K562 (cell line): Measurements from ENCODE around the gene TMEM181. TPM values are rescaled to one million over a fixed set of nuclear protein-coding genes. Genes with fewer than 3 reads are reported as not detected.

Source experiments
- ATAC-seq: fragments of 200-7000 bp; cut with Tn5 transposase; 3 replicates; pipeline ENCODE4 v1.9.1; 2020; ENCODE audit warnings: moderate library complexity
- BruUV-seq: library from RNA; stranded (reverse); fragments of 400-500 nt; replicated peaks from 2 replicates; lab custom pipeline; 2021; lab: Mats Ljungman, UMichigan
- CTCF ChIA-PET: fragments of 300-600 bp; formaldehyde crosslinking; extraction: SDS; loops from one replicate; lab custom pipeline; 2021; ENCODE audit warnings: low intra/inter-chr PET ratio; lab: Yijun Ruan, JAX
- POLR2A ChIA-PET: fragments of 300-600, 350-650 bp; sonication (Branson Sonifier 250); formaldehyde crosslinking; extraction: SDS; loops from one replicate; lab custom pipeline; 2021; ENCODE audit warnings: antibody characterized with exemption, inconsistent platforms; lab: Yijun Ruan, JAX
- DNase-seq, 4 experiments: peaks; one replicate each; pipeline versions ENCODE4 v3.0.0 to v3.0.0-alpha.2; 2011 to 2018; ENCODE audit warnings: low spot score in 3 of 4, mixed read lengths in 3 of 4; ENCODE audit errors: extremely low read depth in 1 of 4
- FAIRE-seq: peaks from 2 replicates; lab custom pipeline; 2011; peaks lifted over from hg19 to GRCh38; lab: Jason Lieb, UNC
- H2AFZ ChIP-seq: 2 replicates; pipeline ENCODE4 v1.6.0; 2011; ENCODE audit warnings: low read depth, low read length, control low read depth, inconsistent platforms
- H3K27ac ChIP-seq: fragments of 200-600 bp; 3 replicates; pipeline ENCODE4 v1.8.0; 2011; ENCODE audit warnings: low read depth, mild to moderate bottlenecking, control low read depth, inconsistent platforms, low read length, moderate library complexity, mixed read lengths; ENCODE audit errors: extremely low read depth
- H3K27me3 ChIP-seq, 2 experiments: fragments of 300-600 bp in 1 of 2; 2 replicates in 1 of 2; 3 replicates in 1 of 2; pipeline versions ENCODE4 v1.6.0 to v1.8.0; 2011; ENCODE audit warnings: inconsistent platforms in 2 of 2, low read length in 2 of 2, mild to moderate bottlenecking in 1 of 2, mixed read lengths in 1 of 2, moderate library complexity in 1 of 2; ENCODE audit not compliant: control insufficient read depth in 2 of 2, insufficient read depth in 2 of 2
- H3K36me3 ChIP-seq: fragments of 300-600 bp; 3 replicates; pipeline ENCODE4 v1.8.0; 2011; ENCODE audit warnings: mild to moderate bottlenecking, low read length, inconsistent platforms; ENCODE audit not compliant: control insufficient read depth, insufficient read depth
- H3K4me1 ChIP-seq, 2 experiments: fragments of 200-600 bp in 1 of 2; replicated peaks in 1 of 2; 2 replicates in 1 of 2; 3 replicates in 1 of 2; pipeline versions ENCODE4 v1.5.1 to v1.8.0; 2011; ENCODE audit warnings: inconsistent platforms in 2 of 2, low read length in 2 of 2, mild to moderate bottlenecking in 1 of 2, mixed read lengths in 1 of 2, moderate library complexity in 1 of 2; ENCODE audit not compliant: control insufficient read depth in 2 of 2, insufficient read depth in 2 of 2
- H3K4me2 ChIP-seq: 2 replicates; pipeline ENCODE4 v1.6.1; 2011; ENCODE audit warnings: low read length, control low read depth, inconsistent platforms, mixed read lengths; ENCODE audit not compliant: insufficient read depth
- H3K4me3 ChIP-seq: fragments of 200-600 bp; sonication (generic), shearing (Covaris generic); 2 replicates; pipeline ENCODE4 v1.5.1; 2016; ENCODE audit warnings: control low read depth, inconsistent platforms
- H3K79me2 ChIP-seq: fragments of 200-600 bp; 3 replicates; pipeline ENCODE4 v1.8.0; 2011; ENCODE audit warnings: low read length, inconsistent platforms; ENCODE audit not compliant: control insufficient read depth, insufficient read depth
- H3K9ac ChIP-seq, 2 experiments: 2 replicates each; pipeline versions ENCODE4 v1.6.0 to v1.6.1; 2011; ENCODE audit warnings: low read depth in 2 of 2, low read length in 2 of 2, control low read depth in 1 of 2, inconsistent platforms in 1 of 2, mild to moderate bottlenecking in 1 of 2, mixed read lengths in 1 of 2; ENCODE audit not compliant: insufficient read depth in 1 of 2
- H3K9me1 ChIP-seq: one replicate; pipeline ENCODE4 v1.6.0; 2011; ENCODE audit warnings: inconsistent platforms, mild to moderate bottlenecking, low read length, moderate library complexity; ENCODE audit not compliant: control insufficient read depth, insufficient read depth
- H3K9me3 ChIP-seq: replicated peaks from 2 replicates; pipeline ENCODE4 v1.5.1; 2011; ENCODE audit warnings: low read depth, low read length, inconsistent platforms; ENCODE audit not compliant: control insufficient read depth, insufficient read depth
- H4K20me1 ChIP-seq: replicated peaks from 2 replicates; pipeline ENCODE4 v1.6.1; 2011; ENCODE audit warnings: low read length, inconsistent platforms, mixed read lengths; ENCODE audit not compliant: control insufficient read depth, insufficient read depth
- CBFA2T2 ChIP-seq: fragments of 450-650 bp; conservative IDR thresholded peaks from 2 replicates; pipeline ENCODE4 v1.6.1; 2017; ENCODE audit warnings: mild to moderate bottlenecking
- GTF2E2 ChIP-seq: fragments of 200-800 bp; sonication (Bioruptor generic); IDR thresholded peaks from 2 replicates; pipeline ENCODE4 v1.6.1; 2016; ENCODE audit warnings: missing genetic modification characterization, missing compliant biosample characterization
- JUND ChIP-seq, 2 experiments: IDR thresholded peaks; 2 replicates in 1 of 2; 3 replicates in 1 of 2; pipeline ENCODE4 v1.6.1; 2011; ENCODE audit warnings: borderline replicate concordance in 2 of 2, low read depth in 2 of 2, low read length in 2 of 2, improper control_type of control experiment in 1 of 2, missing biosample characterization in 1 of 2, missing genetic modification characterization in 1 of 2, missing genetic modification reagents in 1 of 2
- KAT2B ChIP-seq: IDR thresholded peaks from one replicate; pipeline ENCODE4 v1.6.1; 2012; ENCODE audit warnings: low read depth, mild to moderate bottlenecking, control low read depth, inconsistent platforms, low read length, moderate library complexity
- MYC ChIP-seq, 2 experiments: fragments of 250-450 bp in 1 of 2; sonication (Bioruptor Pico) in 1 of 2; IDR thresholded peaks; 2 replicates each; pipeline versions ENCODE4 v1.5.1 to v1.6.1; 2012 to 2021; ENCODE audit warnings: low read depth in 2 of 2, borderline replicate concordance in 1 of 2, improper control_type of control experiment in 1 of 2, low read length in 1 of 2, mild to moderate bottlenecking in 1 of 2, moderate library complexity in 1 of 2
- NONO ChIP-seq, 2 experiments: fragments of 200-400 bp in 1 of 2; fragments of 450-650 bp in 1 of 2; formaldehyde crosslinking in 1 of 2; IDR thresholded peaks; 2 replicates each; pipeline ENCODE4 v1.6.1; 2017; ENCODE audit warnings: low read depth in 2 of 2, mild to moderate bottlenecking in 2 of 2, moderate library complexity in 2 of 2, low read length in 1 of 2
- POLR2A ChIP-seq: fragments of 450-650 bp; conservative IDR thresholded peaks from 2 replicates; pipeline ENCODE4 v1.6.1; 2016
- RAD21 ChIP-seq, 2 experiments: fragments of 250-450 bp in 1 of 2; fragments of 450-650 bp in 1 of 2; sonication (Bioruptor Pico) in 1 of 2; formaldehyde crosslinking in 1 of 2; IDR thresholded peaks in 1 of 2; conservative IDR thresholded peaks in 1 of 2; 2 replicates each; pipeline versions ENCODE4 v1.4.0 to v1.8.0; 2020 to 2022; ENCODE audit warnings: mild to moderate bottlenecking in 2 of 2, moderate library complexity in 1 of 2
- RBM34 ChIP-seq: fragments of 200-400 bp; formaldehyde crosslinking; IDR thresholded peaks from 2 replicates; pipeline ENCODE4 v1.6.1; 2018; ENCODE audit warnings: low read length, borderline replicate concordance; ENCODE audit not compliant: insufficient read depth
- TFAM ChIP-seq: fragments of 250-450 bp; sonication (Bioruptor Pico); conservative IDR thresholded peaks from 2 replicates; pipeline ENCODE4 v1.5.0; 2021; ENCODE audit warnings: mild to moderate bottlenecking, moderate library complexity
- ZNF24 ChIP-seq: fragments of 450-650 bp; IDR thresholded peaks from 2 replicates; pipeline ENCODE4 v1.6.1; 2016
- ZNF408 ChIP-seq: fragments of 250-450 bp; sonication (Bioruptor Pico); IDR thresholded peaks from 2 replicates; pipeline ENCODE4 v1.4.0; 2020; ENCODE audit warnings: low read depth, mild to moderate bottlenecking, moderate library complexity
- WGBS: fragments of 100-300 bp; shearing (Covaris generic); methylation state at CpG from one replicate; pipeline ENCODE4 v1.1.6; 2016; ENCODE audit warnings: low coverage, mixed read lengths; ENCODE audit not compliant: insufficient coverage; ENCODE audit errors: missing lambda C conversion rate; 5-methylcytosine and 5-hydroxymethylcytosine counted together
- in situ Hi-C: fragments of 300-500 bp; cut with MboI; formaldehyde crosslinking; loops from 4 replicates; pipeline ENCODE4 v1.15.0; 2018; ENCODE audit warnings: inconsistent platforms, mixed read lengths
- intact Hi-C: fragments of 100-400 bp; cut with micrococcal nuclease; formaldehyde crosslinking; loops from 2 replicates; pipeline ENCODE4 v1.14.2; 2022
- polyA plus RNA-seq, 8 experiments: library from polyadenylated mRNA; depleted of rRNA in 4 of 8; stranded (reverse) in 5 of 8; unstranded in 3 of 8; fragments of >200 nt; fragmentation: Nextera tagmentation in 2 of 8; fragmentation: Illumina TruSeq in 1 of 8; extraction: Ambion mirVana in 2 of 8; extraction: Trizol in 1 of 8; gene quantifications; 2 replicates each; pipeline versions ENCODE4 v1.2.1 to v1.2.3, GENCODE V29; 2011 to 2014; ENCODE audit warnings: inconsistent platforms in 1 of 8, missing spikeins in 1 of 8
- total RNA-seq, 7 experiments: library from RNA; depleted of rRNA in 6 of 7; stranded (reverse); fragments of >200 nt in 6 of 7; fragmentation: Illumina TruSeq in 2 of 7; extraction: Trizol in 2 of 7; gene quantifications; 2 replicates each; pipeline versions ENCODE4 v1.2.1 to v1.2.3, GENCODE V29; 2011 to 2021; ENCODE audit warnings: low replicate concordance in 1 of 7
- TF ChIP-seq, protein P1 (sequence below): fragments of 250-450 bp; sonication (Bioruptor Pico); IDR thresholded peaks from 2 replicates; pipeline ENCODE4 v1.8.0; 2022; ENCODE audit warnings: inconsistent platforms
- TF ChIP-seq, protein P2 (sequence below): sonication (generic); formaldehyde crosslinking; IDR thresholded peaks from 2 replicates; pipeline ENCODE4 v1.9.0; 2022; ENCODE audit warnings: mild to moderate bottlenecking, missing genetic modification reagents
- TF ChIP-seq, protein P3 (sequence below): sonication (generic); formaldehyde crosslinking; IDR thresholded peaks from 2 replicates; pipeline ENCODE4 v1.8.1; 2023; ENCODE audit warnings: mild to moderate bottlenecking, missing genetic modification reagents
- TF ChIP-seq, protein P4 (sequence below): fragments of 250-450 bp; sonication (Bioruptor Pico); IDR thresholded peaks from 2 replicates; pipeline ENCODE4 v1.6.1; 2021; ENCODE audit warnings: mild to moderate bottlenecking

TMEM181 gene
- total and polyA plus RNA-seq, 9 of the 15 experiments (the other 6 are each of a cell fraction or from before 2014, with no cell fraction given): 5.6 to 27.2 (median 19.9) TPM

DNA sequence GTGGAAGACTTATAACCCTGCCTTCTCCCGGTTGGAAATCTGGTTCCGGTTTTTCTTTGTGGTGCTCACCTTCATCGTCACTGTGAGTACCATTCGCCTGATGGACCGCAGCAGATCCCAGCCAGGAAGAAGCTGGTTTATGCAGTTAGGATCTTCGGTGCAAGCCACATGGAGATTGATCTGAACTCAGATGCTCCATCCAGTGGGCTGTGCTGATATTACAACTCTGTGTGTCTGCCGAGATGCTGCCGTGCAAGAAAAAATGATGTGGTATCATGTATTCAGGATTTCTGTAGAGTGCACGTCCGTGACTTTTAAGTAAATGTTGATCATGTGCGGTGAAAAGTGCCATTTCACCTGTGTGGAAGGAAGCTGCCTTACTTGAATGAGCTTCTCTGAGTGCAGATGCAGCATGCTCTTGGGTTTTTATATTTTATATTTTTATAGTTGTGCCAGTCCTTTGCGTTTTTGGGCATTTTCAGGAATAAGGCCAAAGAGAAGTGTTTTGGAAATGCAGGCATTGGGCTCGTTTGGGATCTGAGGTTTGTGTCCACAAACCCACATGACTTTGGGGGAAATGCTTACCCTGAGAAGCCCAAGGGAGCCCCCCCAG, 45.5 kb downstream of the TMEM181 start:
- in situ Hi-C loops (no loop called here), intact Hi-C loops (loop anchor here (1.0 kb wide), 1 partner anchor 384 kb away; no protein-coding TSS in a partner anchor)
- WGBS: 73% methylated on average over 13 of the region's 13 CpGs
- Histone ChIP-seq H3K36me3 (peaks cover 92% of the 10 kb centered on the region), H3K9me1 (no peaks in the 10 kb centered on the region), H3K27ac (no peak overlapping the region), H2AFZ (no peak overlapping the region), H3K4me2 (no peak overlapping the region), H3K9me3 (no peaks in the 10 kb centered on the region), H3K9ac (no peak overlapping the region), H3K4me3 (no peak overlapping the region), H4K20me1 (no peaks in the 10 kb centered on the region), H3K79me2 (peaks cover 4% of the 10 kb centered on the region; the same call in 1 of the 3 replicates), H3K4me1 (peaks cover 0 to 4% of the 10 kb centered on the region in 2 experiments; a peak in 1 of 5 replicates), H3K27me3 (no peaks in the 10 kb centered on the region)
- FAIRE-seq: peak; percentile 96
- ChIA-PET POLR2A (interaction anchor here (0.7 to 1.0 kb wide), 2 partner anchors 11 to 52 kb away, joined by 3 to 5 read pairs; no protein-coding TSS in a partner anchor), CTCF (interaction anchor here (0.8 to 2.1 kb wide), 3 partner anchors 161 to 390 kb away, joined by 3 to 7 read pairs (median 4); no protein-coding TSS in a partner anchor)
- no TSS peak for BruUV-seq
- peak; percentile 60 to 73 (median 70) for DNase-seq
- peak; percentile 89 for ATAC-seq
- TF ChIP-seq NONO (IDR thresholded peaks at IDR 0.05; ENCODE audit: low read depth in 2 of 2, low read length in 1 of 2): no peak
- TF ChIP-seq ZNF24: peak; percentile 99
- TF ChIP-seq KAT2B: no peak
- TF ChIP-seq JUND (IDR thresholded peaks at IDR 0.05; ENCODE audit: borderline replicate concordance, low read depth, low read length): 0 out of 2 replicates have a peak, but pooled peaks have one; percentile 10
- TF ChIP-seq JUND (tag; IDR thresholded peaks at IDR 0.05; ENCODE audit: borderline replicate concordance, low read depth, low read length): no peak
- TF ChIP-seq RAD21 (CRISPR knock-in tag; conservative IDR thresholded peaks at IDR 0.05 in 1 of 2, IDR thresholded peaks at IDR 0.05 in 1 of 2): peak; percentile 45 to 71; a peak in 3 of 4 replicates
- TF ChIP-seq, protein P1, sequence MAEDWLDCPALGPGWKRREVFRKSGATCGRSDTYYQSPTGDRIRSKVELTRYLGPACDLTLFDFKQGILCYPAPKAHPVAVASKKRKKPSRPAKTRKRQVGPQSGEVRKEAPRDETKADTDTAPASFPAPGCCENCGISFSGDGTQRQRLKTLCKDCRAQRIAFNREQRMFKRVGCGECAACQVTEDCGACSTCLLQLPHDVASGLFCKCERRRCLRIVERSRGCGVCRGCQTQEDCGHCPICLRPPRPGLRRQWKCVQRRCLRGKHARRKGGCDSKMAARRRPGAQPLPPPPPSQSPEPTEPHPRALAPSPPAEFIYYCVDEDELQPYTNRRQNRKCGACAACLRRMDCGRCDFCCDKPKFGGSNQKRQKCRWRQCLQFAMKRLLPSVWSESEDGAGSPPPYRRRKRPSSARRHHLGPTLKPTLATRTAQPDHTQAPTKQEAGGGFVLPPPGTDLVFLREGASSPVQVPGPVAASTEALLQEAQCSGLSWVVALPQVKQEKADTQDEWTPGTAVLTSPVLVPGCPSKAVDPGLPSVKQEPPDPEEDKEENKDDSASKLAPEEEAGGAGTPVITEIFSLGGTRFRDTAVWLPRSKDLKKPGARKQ (CRISPR knock-in tag): no peak
- no peak for TF ChIP-seq CBFA2T2
- TF ChIP-seq, protein P2, sequence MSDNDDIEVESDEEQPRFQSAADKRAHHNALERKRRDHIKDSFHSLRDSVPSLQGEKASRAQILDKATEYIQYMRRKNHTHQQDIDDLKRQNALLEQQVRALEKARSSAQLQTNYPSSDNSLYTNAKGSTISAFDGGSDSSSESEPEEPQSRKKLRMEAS (CRISPR knock-in tag): peak; percentile 38; the same call in 1 of the 2 replicates
- no peak for TF ChIP-seq RBM34
- no peak for TF ChIP-seq GTF2E2 (tag)
- TF ChIP-seq, protein P3, sequence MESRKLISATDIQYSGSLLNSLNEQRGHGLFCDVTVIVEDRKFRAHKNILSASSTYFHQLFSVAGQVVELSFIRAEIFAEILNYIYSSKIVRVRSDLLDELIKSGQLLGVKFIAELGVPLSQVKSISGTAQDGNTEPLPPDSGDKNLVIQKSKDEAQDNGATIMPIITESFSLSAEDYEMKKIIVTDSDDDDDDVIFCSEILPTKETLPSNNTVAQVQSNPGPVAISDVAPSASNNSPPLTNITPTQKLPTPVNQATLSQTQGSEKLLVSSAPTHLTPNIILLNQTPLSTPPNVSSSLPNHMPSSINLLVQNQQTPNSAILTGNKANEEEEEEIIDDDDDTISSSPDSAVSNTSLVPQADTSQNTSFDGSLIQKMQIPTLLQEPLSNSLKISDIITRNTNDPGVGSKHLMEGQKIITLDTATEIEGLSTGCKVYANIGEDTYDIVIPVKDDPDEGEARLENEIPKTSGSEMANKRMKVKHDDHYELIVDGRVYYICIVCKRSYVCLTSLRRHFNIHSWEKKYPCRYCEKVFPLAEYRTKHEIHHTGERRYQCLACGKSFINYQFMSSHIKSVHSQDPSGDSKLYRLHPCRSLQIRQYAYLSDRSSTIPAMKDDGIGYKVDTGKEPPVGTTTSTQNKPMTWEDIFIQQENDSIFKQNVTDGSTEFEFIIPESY (CRISPR knock-in tag): no peak
- no peak for TF ChIP-seq POLR2A
- TF ChIP-seq TFAM: no peak
- TF ChIP-seq, protein P4, sequence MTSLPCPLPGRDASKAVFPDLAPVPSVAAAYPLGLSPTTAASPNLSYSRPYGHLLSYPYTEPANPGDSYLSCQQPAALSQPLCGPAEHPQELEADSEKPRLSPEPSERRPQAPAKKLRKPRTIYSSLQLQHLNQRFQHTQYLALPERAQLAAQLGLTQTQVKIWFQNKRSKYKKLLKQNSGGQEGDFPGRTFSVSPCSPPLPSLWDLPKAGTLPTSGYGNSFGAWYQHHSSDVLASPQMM: no peak
- TF ChIP-seq MYC (IDR thresholded peaks at IDR 0.05; ENCODE audit: low read depth, low read length): peak; percentile 50; the same call in 1 of the 2 replicates
- no peak for TF ChIP-seq MYC (CRISPR knock-in tag; IDR thresholded peaks at IDR 0.05; ENCODE audit: borderline replicate concordance, low read depth)
- no peak for TF ChIP-seq ZNF408 (CRISPR knock-in tag)
